GM23338 (cell line): Measurements from ENCODE around the gene NLRP1. TPM values are rescaled to one million over a fixed set of nuclear protein-coding genes. Genes with fewer than 3 reads are reported as not detected.

Experiments
- ATAC-seq: fragments of 200-7000 bp; cut with Tn5 transposase; 3 replicates; pipeline ENCODE4 v1.9.1; 2020
- DNase-seq: peaks from one replicate; pipeline ENCODE4 v3.0.0-alpha.2; 2015; ENCODE audit warnings: low spot score
- H2AFZ ChIP-seq: fragments of 200-600 bp; sonication (generic); 2 replicates; pipeline ENCODE4 v1.8.0; 2016; ENCODE audit warnings: antibody characterized with exemption, mild to moderate bottlenecking, moderate library complexity
- H3F3A ChIP-seq: fragments of 200-600 bp; sonication (generic); replicated peaks from 2 replicates; pipeline ENCODE4 v1.8.0; 2017; ENCODE audit warnings: antibody characterized with exemption, mixed run types, low read depth
- H3K27ac ChIP-seq: fragments of 200-600 bp; sonication (generic); 2 replicates; pipeline ENCODE4 v1.6.1; 2016; ENCODE audit warnings: low read depth
- H3K27me3 ChIP-seq: fragments of 200-600 bp; sonication (generic); 2 replicates; pipeline ENCODE4 v1.8.0; 2016; ENCODE audit warnings: mild to moderate bottlenecking, mixed run types, moderate library complexity; ENCODE audit not compliant: insufficient read depth
- H3K36me3 ChIP-seq: fragments of 200-600 bp; sonication (generic); 2 replicates; pipeline ENCODE4 v1.8.0; 2016; ENCODE audit warnings: mild to moderate bottlenecking; ENCODE audit not compliant: insufficient read depth
- H3K4me1 ChIP-seq: fragments of 200-600 bp; sonication (generic); 2 replicates; pipeline ENCODE4 v1.8.0; 2016; ENCODE audit warnings: mild to moderate bottlenecking, moderate library complexity; ENCODE audit not compliant: insufficient read depth
- H3K4me2 ChIP-seq: fragments of 200-600 bp; sonication (generic); 2 replicates; pipeline ENCODE4 v1.7.1; 2017; ENCODE audit warnings: mixed run types
- H3K4me3 ChIP-seq: fragments of 200-600 bp; sonication (generic); 2 replicates; pipeline ENCODE4 v1.6.1; 2016; ENCODE audit warnings: mixed run types
- H3K79me2 ChIP-seq: fragments of 200-600 bp; sonication (generic); replicated peaks from 2 replicates; pipeline ENCODE4 v1.8.0; 2017; ENCODE audit warnings: mild to moderate bottlenecking; ENCODE audit not compliant: insufficient read depth
- H3K9me2 ChIP-seq: fragments of 200-600 bp; sonication (generic); 2 replicates; pipeline ENCODE4 v1.8.0; 2017; ENCODE audit not compliant: insufficient read depth
- H4K20me1 ChIP-seq: fragments of 200-600 bp; sonication (generic); replicated peaks from 2 replicates; pipeline ENCODE4 v1.8.0; 2017; ENCODE audit warnings: mild to moderate bottlenecking; ENCODE audit not compliant: insufficient read depth
- H3K27ac Mint-ChIP-seq: 2 replicates; pipeline ENCODE4 v1.8.0; 2020; ENCODE audit warnings: inconsistent platforms, mild to moderate bottlenecking, moderate library complexity, mixed read lengths
- H3K27me3 Mint-ChIP-seq: 3 replicates; pipeline ENCODE4 v1.8.0; 2022; ENCODE audit warnings: low read depth, mild to moderate bottlenecking, moderate library complexity, mixed read lengths, inconsistent platforms; ENCODE audit not compliant: insufficient read depth, poor library complexity
- H3K36me3 Mint-ChIP-seq: 3 replicates; pipeline ENCODE4 v1.8.0; 2021; ENCODE audit warnings: low read depth, mild to moderate bottlenecking, inconsistent platforms, moderate library complexity, mixed read lengths
- H3K4me1 Mint-ChIP-seq: 3 replicates; pipeline ENCODE4 v1.8.0; 2020; ENCODE audit warnings: mild to moderate bottlenecking, inconsistent platforms, mixed read lengths
- H3K4me3 Mint-ChIP-seq: 3 replicates; pipeline ENCODE4 v1.8.0; 2021; ENCODE audit warnings: moderate library complexity, mild to moderate bottlenecking, inconsistent platforms, mixed read lengths
- H3K9me3 Mint-ChIP-seq: 3 replicates; pipeline ENCODE4 v1.8.0; 2020; ENCODE audit warnings: moderate library complexity, mild to moderate bottlenecking, inconsistent platforms, mixed read lengths
- CREB1 ChIP-seq: fragments of 250-450 bp; sonication (Bioruptor Pico); IDR thresholded peaks from 2 replicates; pipeline ENCODE4 v1.5.0; 2020; ENCODE audit warnings: low read depth, mild to moderate bottlenecking, moderate library complexity
- ETS1 ChIP-seq: IDR thresholded peaks from 2 replicates; pipeline ENCODE4 v1.6.1; 2016; ENCODE audit warnings: antibody characterized with exemption
- EZH2 ChIP-seq: fragments of 200-600 bp; sonication (generic); IDR thresholded peaks from one replicate; pipeline ENCODE4 v1.8.0; 2017; ENCODE audit warnings: antibody characterized with exemption, mild to moderate bottlenecking, low read depth; ENCODE audit not compliant: unreplicated experiment
- EZH2phosphoT487 ChIP-seq: fragments of 200-600 bp; sonication (generic); IDR thresholded peaks from one replicate; pipeline ENCODE4 v1.8.1; 2018; ENCODE audit warnings: antibody characterized with exemption; ENCODE audit not compliant: unreplicated experiment
- NANOG ChIP-seq: IDR thresholded peaks from 2 replicates; pipeline ENCODE4 v1.6.1; 2016; ENCODE audit warnings: antibody characterized with exemption, borderline replicate concordance
- POLR2AphosphoS5 ChIP-seq: IDR thresholded peaks from 2 replicates; pipeline ENCODE4 v1.6.1; 2016; ENCODE audit warnings: antibody characterized with exemption, low read depth
- REST ChIP-seq: IDR thresholded peaks from one replicate; pipeline ENCODE4 v1.6.1; 2018; ENCODE audit warnings: antibody characterized with exemption; ENCODE audit not compliant: unreplicated experiment
- STAT1 ChIP-seq: IDR thresholded peaks from one replicate; pipeline ENCODE4 v1.6.1; 2016; ENCODE audit warnings: antibody characterized with exemption; ENCODE audit not compliant: unreplicated experiment
- ZNF331 ChIP-seq: fragments of 250-450 bp; sonication (Bioruptor Pico); IDR thresholded peaks from 2 replicates; pipeline ENCODE4 v1.5.0; 2020; ENCODE audit warnings: low read depth, mild to moderate bottlenecking, moderate library complexity
- polyA plus RNA-seq: library from polyadenylated mRNA; unstranded; fragments of >200 nt; fragmentation: Nextera tagmentation; extraction: Ambion mirVana; gene quantifications from 2 replicates; pipeline ENCODE4 v1.2.1, GENCODE V29; 2016
- total RNA-seq: library from RNA; depleted of rRNA; stranded (reverse); fragments of >200 nt; shearing (Covaris generic); gene quantifications from 2 replicates; pipeline ENCODE4 v1.2.3, GENCODE V29; 2014

The NLRP1 gene
- total and polyA plus RNA-seq, 2 experiments from 2014 or later: 7.6 to 16.2 TPM

GRCh38 chr17:5583426-5584382 lies 605 bp downstream of the NLRP1 start:
- H3K27me3 ChIP-seq: no peaks in the 10 kb centered on the region
- Mint-ChIP-seq H3K27ac (no peak overlapping the region), H3K9me3 (peaks cover 2% of the 10 kb centered on the region; the same call in 1 of the 3 replicates), H3K4me3 (no peak overlapping the region), H3K4me1 (peaks cover 6% of the 10 kb centered on the region), H3K27me3 (peaks cover 2% of the 10 kb centered on the region), H3K36me3 (no peaks in the 10 kb centered on the region)
- no peaks in the 10 kb centered on the region for H3K79me2 ChIP-seq
- H3K4me2 ChIP-seq: no peak overlapping the region
- no peak overlapping the region for H3K27ac ChIP-seq
- 0 out of 2 replicates have a peak, but pooled peaks cover 4% of the 10 kb centered on the region for H3K4me1 ChIP-seq
- H3K36me3 ChIP-seq: no peaks in the 10 kb centered on the region
- H3F3A ChIP-seq: no peaks in the 10 kb centered on the region
- ATAC-seq: no peak
- TF ChIP-seq CREB1 (CRISPR knock-in tag) (no peak), ETS1 (no peak), POLR2AphosphoS5 (no peak), NANOG (no peak), ZNF331 (CRISPR knock-in tag) (no peak), EZH2 (no peak), REST (no peak), EZH2phosphoT487 (no peak), STAT1 (no peak)
- H3K4me3 ChIP-seq: no peak overlapping the region
- DNase-seq: no peak
- no peaks in the 10 kb centered on the region for H3K9me2 ChIP-seq
- no peaks in the 10 kb centered on the region for H4K20me1 ChIP-seq
- peak overlapping the region; percentile 78 for H2AFZ ChIP-seq
